NCI-H510A treated with DMSO at 0.1 percent for 48 hours (cell line): ENCODE results near the gene SORCS2.

Experiments used
- DNase-seq: peaks from one replicate; lab custom pipeline; 2025; lab: John Stamatoyannopoulos, UW

The SORCS2 gene

GRCh38 chr4:7375427-7375826 lies 183.1 kb downstream of the SORCS2 start:
- DNase-seq: no peak

- no peak for DNase-seq
Measured at GRCh38 chr4:7377223-7377865, 185.0 kb downstream of the SORCS2 start.

- DNase-seq: no peak
Measured at GRCh38 chr4:7379186-7379585, 186.8 kb downstream of the SORCS2 start.

GRCh38 chr4:7379719-7380118 lies 187.4 kb downstream of the SORCS2 start:
- no peak for DNase-seq

- DNase-seq: no peak
Measured at GRCh38 chr4:7381221-7381889, 189.0 kb downstream of the SORCS2 start.

GRCh38 chr4:7381890-7382633 lies 189.7 kb downstream of the SORCS2 start:
- DNase-seq: no peak

GRCh38 chr4:7382634-7383014 lies 190.3 kb downstream of the SORCS2 start:
- no peak for DNase-seq

GRCh38 chr4:7383266-7383665 lies 190.9 kb downstream of the SORCS2 start:
- DNase-seq: no peak

GRCh38 chr4:7384003-7384928 lies 191.9 kb downstream of the SORCS2 start:
- DNase-seq: no peak

- DNase-seq: no peak
Measured at GRCh38 chr4:7384929-7385890, 192.9 kb downstream of the SORCS2 start.

GRCh38 chr4:7387925-7388324 lies 195.6 kb downstream of the SORCS2 start:
- DNase-seq: no peak

- no peak for DNase-seq
Measured at GRCh38 chr4:7388627-7389026, 196.3 kb downstream of the SORCS2 start.

- DNase-seq: no peak
Measured at GRCh38 chr4:7389101-7389701, 196.9 kb downstream of the SORCS2 start.

GRCh38 chr4:7389719-7390118 lies 197.4 kb downstream of the SORCS2 start:
- no peak for DNase-seq

- DNase-seq: no peak
Measured at GRCh38 chr4:7390336-7390735, 198.0 kb downstream of the SORCS2 start.

- DNase-seq: no peak
Measured at GRCh38 chr4:7390906-7391636, 198.7 kb downstream of the SORCS2 start.

GRCh38 chr4:7391637-7392437 lies 199.5 kb downstream of the SORCS2 start:
- DNase-seq: no peak

- DNase-seq: no peak
Measured at GRCh38 chr4:7392438-7393421, 200.4 kb downstream of the SORCS2 start.
